ENCODE data around the gene EPSTI1.

The EPSTI1 gene

GRCh38 chr13:42970824-42971690 lies 21.0 kb downstream of the EPSTI1 start:
- peak; percentile 33 for DNase-seq

GRCh38 chr13:42969565-42970172 lies 22.4 kb downstream of the EPSTI1 start:
- DNase-seq: peak; percentile 80

- DNase-seq: no peak
These were observed 23.1 kb downstream of the EPSTI1 start for GRCh38 chr13:42968906-42969305.

GRCh38 chr13:42967660-42968059 lies 24.4 kb downstream of the EPSTI1 start:
- DNase-seq: no peak

GRCh38 chr13:42965281-42965680 lies 26.8 kb downstream of the EPSTI1 start:
- no peak for DNase-seq

- no peak for DNase-seq
These were observed 27.3 kb downstream of the EPSTI1 start for GRCh38 chr13:42964761-42965161.

GRCh38 chr13:42959615-42960014 lies 32.4 kb downstream of the EPSTI1 start:
- no peak for DNase-seq

- DNase-seq: no peak
These were observed 34.2 kb downstream of the EPSTI1 start for GRCh38 chr13:42957881-42958280.

- no peak for DNase-seq
These were observed 41.9 kb downstream of the EPSTI1 start for GRCh38 chr13:42950181-42950580.

GRCh38 chr13:42947925-42948324 lies 44.1 kb downstream of the EPSTI1 start:
- DNase-seq: peak; percentile 2

- no peak for DNase-seq
These were observed 45.1 kb downstream of the EPSTI1 start for GRCh38 chr13:42946927-42947326.

GRCh38 chr13:42929886-42930535 lies 62.0 kb downstream of the EPSTI1 start:
- no peak for DNase-seq

- DNase-seq: no peak
These were observed 65.5 kb downstream of the EPSTI1 start for GRCh38 chr13:42926555-42926954.

- DNase-seq: no peak
These were observed 66.0 kb downstream of the EPSTI1 start for GRCh38 chr13:42926043-42926442.

- DNase-seq: no peak
These were observed 66.4 kb downstream of the EPSTI1 start for GRCh38 chr13:42925626-42926025.

GRCh38 chr13:42924344-42924743 lies 67.7 kb downstream of the EPSTI1 start:
- no peak for DNase-seq

GRCh38 chr13:42907745-42908144 lies 84.3 kb downstream of the EPSTI1 start:
- no peak for DNase-seq

- DNase-seq: no peak
These were observed 85.8 kb downstream of the EPSTI1 start for GRCh38 chr13:42906257-42906656.

GRCh38 chr13:42905579-42905978 lies 86.5 kb downstream of the EPSTI1 start:
- no peak for DNase-seq

GRCh38 chr13:42899266-42899665 lies 92.8 kb downstream of the EPSTI1 start:
- no peak for DNase-seq

- DNase-seq: no peak
These were observed 96.3 kb downstream of the EPSTI1 start for GRCh38 chr13:42895776-42896175.

GRCh38 chr13:42894765-42895243 lies 97.2 kb downstream of the EPSTI1 start:
- no peak for DNase-seq

- DNase-seq: no peak
These were observed 98.8 kb downstream of the EPSTI1 start for GRCh38 chr13:42893214-42893671.

- no peak for DNase-seq
These were observed 99.3 kb downstream of the EPSTI1 start for GRCh38 chr13:42892760-42893159.

All from effector CD4-positive, alpha-beta T cell (primary cell).